Posterior vena cava (tissue), 2 donors: ENCODE measurements around the gene WAPL. TPM values are rescaled to one million over a fixed set of nuclear protein-coding genes. Genes with fewer than 3 reads are reported as not detected.
"Not testable (repeated sequence)": the region's sequence is repeated elsewhere in the genome, so short reads cannot be mapped to it uniquely, and the experiment has no call there.

Experiments
- DNase-seq: peaks from one replicate; pipeline ENCODE4 v3.0.0-alpha.2; 2020; ENCODE audit warnings: low spot score
- intact Hi-C, 2 donors: fragments of 100-400 bp; cut with DNase I; formaldehyde crosslinking; loops; one replicate each; pipeline versions ENCODE4 v1.14.1 to v1.14.2; 2022 to 2023
- long read RNA-seq, 2 donors: library from polyadenylated mRNA; unstranded; transcript quantifications; one replicate each; pipeline ENCODE4 v2.0.0, GENCODE V29; 2020 to 2021
- total RNA-seq, 2 donors: library from RNA; stranded (reverse); fragmentation: NEBNext Ultra II Directional; extraction: Animal tissue kit (Norgen Biotek cat#: 25700); gene quantifications; one replicate each; pipeline ENCODE4 v1.2.1, GENCODE V29; 2021
- donor health status: DM: yes; HTN: yes; CAD: no.
- donor health status: DM: yes; HTN: yes; CAD: no.

The WAPL gene
- 10 to 100 TPM; 28.1 to 30.2 TPM for total RNA-seq
- long read RNA-seq, donor 1, full-length matches to known transcripts = 4 of 23 reads
- long read RNA-seq, donor 1, partial matches to known transcripts = 11 of 23 reads
- long read RNA-seq, donor 1, other reads (novel, unspliced or antisense) = 8 of 23 reads
- long read RNA-seq, donor 2, partial matches to known transcripts = 26 of 30 reads
- long read RNA-seq, donor 2, other reads (novel, unspliced or antisense) = 4 of 30 reads

- peak; percentile 98 for DNase-seq
- intact Hi-C loops = no loop called here
Observed at GRCh38 chr10:86521678-86522509, at the start of gene WAPL. Gene WAPL (minus strand): TSS chr10:86521792. CDS start chr10:86518069, 3,723 bp downstream.

GRCh38 chr10:86569335-86569734, 47.7 kb upstream of the WAPL start:
- intact Hi-C loops = no loop called here
- DNase-seq = no peak

- DNase-seq, intact Hi-C loops: not testable (repeated sequence)
Observed at GRCh38 chr10:86566518-86566917, 44.9 kb upstream of the WAPL start.

- intact Hi-C loops, DNase-seq: not testable (repeated sequence)
Observed at GRCh38 chr10:86563338-86563737, 41.7 kb upstream of the WAPL start.

- DNase-seq, intact Hi-C loops: not testable (repeated sequence)
Observed at GRCh38 chr10:86558695-86559094, 37.1 kb upstream of the WAPL start.

GRCh38 chr10:86556933-86557649, 35.5 kb upstream of the WAPL start:
- intact Hi-C loops = no loop called here
- no peak for DNase-seq

- intact Hi-C loops = no loop called here
Observed at GRCh38 chr10:86556532-86556931, 34.9 kb upstream of the WAPL start.

GRCh38 chr10:86553639-86554038, 32.0 kb upstream of the WAPL start:
- intact Hi-C loops = no loop called here
- no peak for DNase-seq

More at GRCh38 chr10:86556532-86556931, 34.9 kb upstream of the WAPL start:
- no peak for DNase-seq

GRCh38 chr10:86553213-86553612, 31.6 kb upstream of the WAPL start:
- DNase-seq = no peak
- intact Hi-C loops = no loop called here

- intact Hi-C loops = no loop called here
- no peak for DNase-seq
Observed at GRCh38 chr10:86547296-86547695, 25.7 kb upstream of the WAPL start.

- intact Hi-C loops = no loop called here
- no peak for DNase-seq
Observed at GRCh38 chr10:86545101-86545500, 23.5 kb upstream of the WAPL start.

GRCh38 chr10:86540016-86540415, 18.4 kb upstream of the WAPL start:
- no peak for DNase-seq
- intact Hi-C loops = no loop called here

- DNase-seq = no peak
- intact Hi-C loops = no loop called here
Observed at GRCh38 chr10:86538547-86538946, 17.0 kb upstream of the WAPL start.

- intact Hi-C loops, DNase-seq: not testable (repeated sequence)
Observed at GRCh38 chr10:86538040-86538439, 16.4 kb upstream of the WAPL start.

GRCh38 chr10:86536294-86536861, 14.8 kb upstream of the WAPL start:
- DNase-seq = no peak

GRCh38 chr10:86535132-86535882, 13.7 kb upstream of the WAPL start:
- DNase-seq = peak; percentile 89
- intact Hi-C loops = no loop called here

More at GRCh38 chr10:86536294-86536861, 14.8 kb upstream of the WAPL start:
- intact Hi-C loops = no loop called here

GRCh38 chr10:86533328-86533727, 11.7 kb upstream of the WAPL start:
- DNase-seq = no peak
- intact Hi-C loops = no loop called here

GRCh38 chr10:86528736-86529135, 7.1 kb upstream of the WAPL start:
- DNase-seq, intact Hi-C loops: not testable (repeated sequence)

GRCh38 chr10:86526606-86527005, 5.0 kb upstream of the WAPL start:
- intact Hi-C loops = no loop called here

More at GRCh38 chr10:86526606-86527005, 5.0 kb upstream of the WAPL start:
- DNase-seq = no peak
